HG03045 (cell line): ENCODE data around the gene SPIC.
"Not testable (repeated sequence)": the region's sequence is repeated elsewhere in the genome, so short reads cannot be mapped to it uniquely, and the experiment has no call there.

Source experiments
- ATAC-seq: cut with Tn5 transposase; IDR thresholded peaks from one replicate; pipeline ENCODE4 v1.9.1; 2021; ENCODE audit warnings: mild to moderate bottlenecking, moderate library complexity; ENCODE audit not compliant: unreplicated experiment

SPIC gene

DNA sequence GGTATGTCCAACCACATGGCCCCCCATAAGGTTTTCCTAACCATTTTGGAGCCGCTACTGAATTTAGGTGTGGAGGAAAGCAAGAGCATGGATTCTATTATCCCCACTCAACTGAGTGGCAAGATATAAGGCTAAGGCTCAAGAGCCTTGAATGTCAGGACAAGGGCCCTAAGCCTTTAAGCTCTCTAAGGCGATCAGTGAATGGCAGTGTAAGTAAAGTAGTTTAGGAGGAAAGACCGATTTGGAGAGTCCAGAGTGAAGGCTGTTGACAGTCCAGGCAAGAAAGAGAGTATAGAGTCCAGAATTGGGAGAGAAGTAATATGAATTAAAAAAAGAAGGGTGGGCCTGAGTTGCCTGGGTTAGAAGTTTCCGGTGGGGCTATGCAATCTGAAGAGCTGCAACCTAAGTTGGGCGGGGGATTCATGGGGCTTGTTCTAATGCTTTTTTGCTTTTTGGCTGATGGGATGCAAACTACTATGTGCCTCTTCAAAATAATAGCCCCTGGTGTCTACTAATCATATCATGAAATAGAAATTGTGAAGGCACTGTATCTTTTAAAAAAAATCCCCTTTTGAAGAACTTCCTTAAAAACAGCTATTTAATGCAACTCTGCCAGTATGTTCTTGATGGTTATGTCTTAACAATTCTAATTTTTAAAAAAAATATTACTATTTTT lies at the start of gene SPIC:
TSS of gene SPIC (plus strand) at position 626 of the 676 bp plus-strand sequence. CDS start 1,569 bp downstream, outside the sequence.
- ATAC-seq = no peak

DNA sequence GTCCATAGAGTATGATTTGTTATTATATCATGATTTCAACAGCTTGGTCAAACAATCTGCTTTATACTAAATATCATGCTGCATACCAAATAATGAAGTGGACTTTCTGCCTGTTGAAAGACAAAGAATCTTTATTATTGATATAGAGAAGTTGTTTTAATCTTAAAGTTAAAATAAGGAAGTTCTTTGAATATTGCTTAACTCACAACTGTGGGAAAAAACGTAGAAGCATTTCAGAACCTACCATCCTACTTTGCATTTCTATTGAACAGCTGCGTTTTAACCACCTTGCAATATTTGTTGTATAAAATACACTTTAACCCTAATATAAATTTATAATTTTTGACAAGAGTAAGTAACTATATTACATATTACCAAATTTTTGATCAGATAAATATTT lies 44.7 kb upstream of the SPIC start:
- ATAC-seq = no peak

DNA sequence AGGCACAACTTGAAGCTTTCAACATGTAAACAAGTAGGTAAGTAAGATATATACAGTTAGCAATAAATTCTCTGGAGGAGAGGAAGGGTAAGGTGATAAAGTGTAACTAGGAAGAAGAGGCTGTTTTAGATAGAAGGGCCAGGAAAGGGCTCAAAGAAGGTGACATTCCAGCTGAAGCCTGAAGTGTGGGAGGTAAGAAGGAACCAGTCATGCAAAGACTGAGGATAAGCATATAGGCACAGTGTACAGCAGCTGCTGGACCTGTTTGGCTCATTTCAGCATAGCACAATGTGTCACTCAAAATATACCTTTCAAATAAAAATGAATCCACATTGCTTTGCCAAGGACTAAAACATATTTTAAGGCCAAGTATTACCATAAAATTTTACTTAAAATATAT lies 39.0 kb upstream of the SPIC start:
- ATAC-seq = no peak

DNA sequence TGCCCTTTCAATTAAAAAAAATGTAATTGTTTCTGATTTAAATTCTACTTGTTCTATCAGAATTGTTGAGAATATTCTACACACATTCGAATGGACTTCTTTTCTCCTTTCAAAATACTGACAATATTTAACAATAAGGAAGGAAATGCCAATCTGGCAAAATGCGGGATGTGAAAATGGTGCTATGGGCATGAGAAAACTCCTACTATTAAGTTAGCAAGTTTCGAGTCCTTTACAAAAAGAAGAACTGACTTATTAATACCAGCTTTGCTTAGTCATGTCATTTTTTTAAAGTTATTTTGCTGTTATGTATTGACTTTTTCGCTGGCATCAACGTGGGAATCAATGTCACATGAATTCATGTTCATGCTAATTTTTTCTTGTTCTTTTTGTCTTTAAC lies 35.9 kb upstream of the SPIC start:
- ATAC-seq = no peak

DNA sequence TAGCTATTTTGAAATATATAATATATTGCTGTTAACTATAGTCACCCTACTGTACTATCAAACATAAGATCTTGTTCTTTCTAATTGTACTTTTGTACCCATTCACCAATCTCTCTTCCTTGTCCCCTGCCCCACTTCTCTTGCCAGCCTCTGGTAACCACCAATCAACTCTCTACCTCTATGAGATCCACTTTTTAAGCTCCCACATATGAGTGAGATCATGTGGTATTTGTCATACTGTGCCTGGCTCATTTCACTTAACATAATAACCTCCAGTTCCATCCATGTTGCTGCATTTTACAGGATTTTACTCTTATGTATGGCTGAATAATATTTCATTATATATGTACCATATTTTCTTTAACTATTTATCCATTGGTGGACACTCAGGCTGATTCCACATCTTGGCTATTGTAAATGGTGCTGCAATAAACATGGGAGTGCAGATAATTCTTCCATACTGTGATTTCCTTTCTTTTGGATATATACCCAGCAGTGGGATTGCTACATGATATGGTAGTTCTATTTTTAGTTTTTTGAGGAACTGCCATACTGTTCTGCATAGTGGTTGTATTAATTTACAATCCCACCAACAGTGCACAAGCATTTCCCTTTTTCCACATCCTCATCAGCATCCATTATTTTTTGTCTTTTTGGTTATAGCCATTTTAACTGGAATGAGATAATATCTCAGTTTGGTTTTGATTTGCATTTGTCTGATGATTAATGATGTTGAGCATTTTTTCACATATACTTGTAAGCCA lies 33.5 kb upstream of the SPIC start:
- ATAC-seq = no peak

- no peak for ATAC-seq
These were observed 19.5 kb upstream of the SPIC start for GRCh38 chr12:101455685-101456084.

GRCh38 chr12:101459642-101460346 lies 15.3 kb upstream of the SPIC start:
- no peak for ATAC-seq

- ATAC-seq = no peak
These were observed 6.2 kb upstream of the SPIC start for GRCh38 chr12:101468948-101469347.

- no peak for ATAC-seq
These were observed 4.2 kb upstream of the SPIC start for GRCh38 chr12:101470939-101471338.

- ATAC-seq = not testable (repeated sequence)
These were observed 3.3 kb upstream of the SPIC start for GRCh38 chr12:101471878-101472277.

- no peak for ATAC-seq
These were observed 888 bp upstream of the SPIC start for GRCh38 chr12:101474248-101474647.

- no peak for ATAC-seq
These were observed 692 bp downstream of the SPIC start for GRCh38 chr12:101475751-101476305.

DNA sequence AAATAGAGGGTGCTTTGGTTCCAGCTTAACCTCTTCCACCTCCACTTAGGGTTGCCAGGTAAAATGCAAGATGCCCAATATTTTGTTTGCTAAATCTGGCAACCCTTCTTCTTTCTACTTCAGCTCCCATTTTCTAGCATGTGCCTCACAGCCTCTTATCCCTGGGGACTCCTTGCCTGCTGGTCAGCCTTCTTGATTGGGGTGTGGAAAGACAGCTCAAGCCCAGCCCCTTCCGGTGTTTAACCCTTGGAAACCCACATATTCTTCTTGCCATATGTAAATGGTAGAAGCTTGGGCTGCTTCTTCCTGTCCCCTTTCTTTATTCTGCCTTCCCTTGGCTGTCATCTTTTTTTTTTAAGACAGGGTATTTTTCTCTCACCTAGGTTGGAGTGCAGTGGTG lies 5.7 kb downstream of the SPIC start:
- no peak for ATAC-seq

GRCh38 chr12:101485021-101485420 lies 9.9 kb downstream of the SPIC start:
- ATAC-seq = no peak

DNA sequence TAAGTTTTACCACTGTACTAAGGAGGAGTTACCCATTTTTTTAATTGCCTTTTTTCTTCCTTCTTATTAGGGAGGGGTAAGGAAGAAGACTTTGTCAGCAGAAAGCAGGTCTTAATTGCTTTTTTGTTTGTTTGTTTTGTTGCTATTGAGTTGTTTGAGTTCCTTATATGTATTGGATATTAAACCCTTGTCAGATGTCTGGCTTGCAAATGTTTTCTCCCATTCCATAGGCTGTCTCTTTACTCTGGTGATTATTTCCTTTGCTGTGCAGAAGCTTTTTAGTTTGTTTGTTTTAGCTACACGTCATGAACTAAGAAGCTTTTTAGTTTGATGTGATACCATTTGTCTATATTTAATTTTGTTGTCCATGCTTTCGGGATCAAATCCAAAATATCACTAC lies 13.3 kb downstream of the SPIC start:
- ATAC-seq = no peak

- ATAC-seq = no peak
These were observed 15.3 kb downstream of the SPIC start for GRCh38 chr12:101490286-101490920.

GRCh38 chr12:101491329-101491728 lies 16.2 kb downstream of the SPIC start:
- no peak for ATAC-seq

DNA sequence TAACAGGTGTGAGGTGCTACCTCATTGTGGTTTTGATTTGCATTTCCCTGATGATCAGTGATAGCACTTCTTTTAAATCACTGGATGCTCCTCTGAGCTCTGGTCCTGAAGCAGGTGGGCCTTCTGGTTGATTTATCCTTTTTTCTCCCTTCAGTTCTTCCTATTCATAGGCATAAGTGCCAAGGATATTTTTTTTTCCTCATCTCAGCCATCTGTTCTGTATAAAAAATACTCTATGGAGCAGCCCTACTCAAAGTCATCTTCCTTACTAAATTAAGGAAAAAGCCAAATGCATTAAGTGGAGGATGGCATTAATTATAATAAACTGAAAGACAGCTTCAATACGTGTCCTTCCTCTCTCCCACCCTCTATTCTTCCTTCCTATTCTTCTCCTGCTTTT lies 18.4 kb downstream of the SPIC start:
- no peak for ATAC-seq

DNA sequence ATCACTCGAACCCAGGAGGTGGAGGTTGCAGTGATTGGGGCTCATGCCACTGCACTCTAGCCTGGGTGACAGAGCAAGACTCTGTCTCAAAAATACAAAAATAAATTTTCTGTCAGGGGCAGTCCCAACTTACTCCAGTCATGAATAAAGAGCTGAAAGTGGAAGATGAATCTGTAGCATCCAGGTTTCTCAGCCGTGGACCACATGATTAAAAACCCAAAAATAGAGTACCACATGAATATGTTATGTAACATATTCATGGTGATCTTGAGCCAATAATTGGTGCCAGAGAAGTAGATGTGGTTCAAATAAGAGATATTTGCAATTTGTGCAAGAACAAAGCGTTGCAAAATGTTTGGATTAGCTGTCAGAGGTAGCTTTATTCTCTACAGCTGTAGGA lies 23.1 kb downstream of the SPIC start:
- no peak for ATAC-seq

DNA sequence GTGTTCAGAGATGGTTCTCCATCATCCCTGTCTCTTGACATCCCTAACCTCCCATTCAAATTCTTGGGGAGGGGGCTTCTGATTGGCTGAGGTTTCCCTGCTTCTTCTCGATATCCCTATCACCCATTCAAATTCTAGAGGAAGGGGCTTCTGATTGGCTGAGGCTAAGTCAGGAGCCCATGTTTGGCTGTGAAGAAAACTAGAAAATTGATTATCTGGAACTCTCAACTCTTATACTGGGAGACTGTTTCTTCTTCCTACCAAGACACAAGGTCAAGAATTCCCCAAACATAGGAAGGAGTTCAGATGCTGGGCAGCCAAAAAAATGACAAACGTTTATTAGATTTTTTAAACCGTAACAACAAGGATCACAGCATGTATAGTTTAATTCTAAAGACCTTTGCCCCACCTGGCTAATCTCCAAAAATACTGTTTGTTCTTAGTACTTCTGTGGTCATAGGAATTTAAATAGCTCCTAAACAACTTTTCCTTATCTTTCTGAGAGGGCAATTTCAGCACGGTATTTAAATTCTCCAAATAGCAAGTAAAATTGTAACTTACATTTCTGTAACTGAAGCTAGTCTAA lies 26.4 kb downstream of the SPIC start:
- no peak for ATAC-seq

- no peak for ATAC-seq
These were observed 46.0 kb downstream of the SPIC start for GRCh38 chr12:101521136-101521535.
